D721Med (cell line): Measurements from ENCODE around the gene TMA16.
A peak's percentile ranks its signal among the peaks of the same experiment; 100 is the strongest.

Source experiments
- DNase-seq: peaks from one replicate; pipeline ENCODE4 v3.0.0; 2011; ENCODE audit warnings: low spot score; ENCODE audit not compliant: insufficient read length
- FAIRE-seq: peaks from 2 replicates; lab custom pipeline; 2011; peaks lifted over from hg19 to GRCh38; lab: Jason Lieb, UNC
- CTCF ChIP-seq: IDR thresholded peaks from 2 replicates; pipeline ENCODE4 v1.5.1; 2012; ENCODE audit warnings: mild to moderate bottlenecking, control low read depth; ENCODE audit not compliant: insufficient read depth; ENCODE audit errors: missing control alignments

Gene TMA16

DNA sequence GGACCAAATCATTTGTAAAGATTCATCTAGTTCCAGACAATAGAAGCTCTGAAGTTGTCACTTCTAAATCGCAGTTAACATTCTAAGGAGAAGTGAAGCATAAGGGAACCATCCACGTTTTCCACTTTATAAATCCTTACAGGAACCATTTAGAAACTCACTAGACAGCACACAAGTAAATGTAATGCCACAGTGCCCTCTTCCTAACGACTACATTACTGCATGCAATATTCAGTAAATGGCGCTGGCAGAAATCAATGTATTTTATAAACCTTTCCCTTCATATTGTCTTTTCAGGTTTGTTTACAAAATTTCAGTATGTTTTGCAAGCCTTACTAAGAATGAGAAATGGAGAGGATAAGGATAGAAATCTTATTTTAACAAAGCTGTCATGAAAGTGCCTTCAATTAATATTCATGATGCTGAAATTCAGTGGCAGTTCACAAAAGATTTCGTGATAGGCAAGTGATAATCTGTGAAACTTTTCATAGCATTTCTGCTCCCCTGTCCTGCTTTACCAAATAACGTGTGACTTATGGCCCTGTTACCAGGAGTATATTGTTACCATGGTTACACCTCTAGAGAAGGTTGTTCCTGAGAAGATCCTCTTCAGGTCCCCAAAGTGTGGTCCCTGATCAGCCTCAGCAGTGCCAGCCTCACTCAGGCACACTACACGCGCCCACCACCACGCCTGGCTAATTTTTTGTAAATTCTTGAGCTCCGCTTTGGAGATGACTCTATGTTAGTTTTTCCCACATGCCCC, 54.2 kb downstream of the TMA16 start:
- DNase-seq (no peak), FAIRE-seq (peak; percentile 90)
- TF ChIP-seq CTCF = peak; percentile 96

DNA sequence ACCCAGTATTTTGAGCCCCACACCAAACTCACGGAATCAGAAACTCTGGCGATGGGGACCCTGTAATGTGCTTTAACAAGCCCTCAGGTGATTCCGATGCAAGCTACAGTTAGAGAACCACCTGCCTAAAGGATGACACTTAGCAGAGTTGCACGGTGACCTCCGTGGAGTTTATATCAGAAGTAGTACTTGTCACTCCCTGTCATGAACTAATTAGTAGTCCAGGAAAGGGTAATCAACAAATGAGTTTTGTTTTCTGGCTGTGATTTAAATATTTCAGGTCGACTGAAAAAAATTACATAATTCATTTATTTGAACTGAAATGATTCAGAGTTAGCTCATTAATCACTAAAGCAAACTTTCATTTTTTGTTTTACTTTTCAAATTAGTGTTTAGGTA, 56.4 kb downstream of the TMA16 start:
- no peak for TF ChIP-seq CTCF
- no peak for DNase-seq
- FAIRE-seq = no peak

- no peak for FAIRE-seq
- no peak for TF ChIP-seq CTCF
- DNase-seq = no peak
Observed at GRCh38 chr4:163553146-163553545, 58.7 kb downstream of the TMA16 start.

GRCh38 chr4:163554870-163555465, 60.5 kb downstream of the TMA16 start:
- DNase-seq = no peak
- TF ChIP-seq CTCF = peak; percentile 67
- FAIRE-seq = no peak

DNA sequence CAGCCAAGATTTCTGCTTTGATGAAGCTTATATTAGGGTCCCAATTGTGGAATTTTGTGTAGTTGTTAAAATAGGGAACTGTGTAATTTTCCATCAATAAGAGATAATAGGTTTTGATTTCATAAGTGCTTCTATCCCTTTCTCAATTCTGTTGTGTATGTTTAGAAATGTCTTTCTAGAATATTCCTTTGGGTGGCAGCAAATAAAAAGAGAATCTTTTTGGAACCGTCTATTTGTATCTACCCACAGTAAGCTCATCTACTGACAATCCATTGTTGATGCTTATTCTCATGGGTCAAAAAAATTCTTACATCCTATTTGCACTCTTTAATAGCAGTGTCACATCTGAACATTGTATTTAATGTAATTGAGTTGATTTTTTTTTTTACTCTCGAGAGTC, 61.7 kb downstream of the TMA16 start:
- peak; percentile 46 for TF ChIP-seq CTCF
- DNase-seq (no peak), FAIRE-seq (peak; percentile 66)

GRCh38 chr4:163556650-163557391, 62.3 kb downstream of the TMA16 start:
- DNase-seq (no peak), FAIRE-seq (no peak)
- TF ChIP-seq CTCF = no peak
